ENCODE results near the gene GPR139. TPM values are rescaled to one million over a fixed set of nuclear protein-coding genes. Genes with fewer than 3 reads are reported as not detected.

GPR139 gene
- total and polyA plus RNA-seq, 10 of the 15 experiments (the other 5 are each of a cell fraction or from before 2014, with no cell fraction given), result not detected

GRCh38 chr16:20072146-20072873, 1.4 kb downstream of the GPR139 start:
- H3K36me3 ChIP-seq (ENCODE audit: control insufficient read depth in 2 of 2, insufficient read depth in 2 of 2, low read length in 1 of 2), result no peaks in the 10 kb centered on the region
- no TSS peak for BruUV-seq (replicated peaks)
- ChIA-PET RAD21 (ENCODE audit: unreplicated experiment) (no interaction called here), POLR2A (no interaction called here), CTCF (no interaction called here), SMC1A (ENCODE audit: uncharacterized antibody, unreplicated experiment) (no interaction called here)
- H3K4me2 ChIP-seq (ENCODE audit: control insufficient read depth, insufficient read depth), result no peak overlapping the region
- H4K20me1 ChIP-seq (ENCODE audit: control insufficient read depth, insufficient read depth), result no peaks in the 10 kb centered on the region
- H3K4me3 ChIP-seq, result no peak overlapping the region
- intact Hi-C loops (cut with micrococcal nuclease; ENCODE audit: unreplicated experiment), result no loop called here
- H3K79me2 ChIP-seq (ENCODE audit: control insufficient read depth, insufficient read depth, low read length), result no peaks in the 10 kb centered on the region
- no peak for DNase-seq (ENCODE audit: low read depth, low spot score)
- no peak overlapping the region for H2AFZ ChIP-seq (ENCODE audit: control insufficient read depth, low read depth, low read length)
- no peaks in the 10 kb centered on the region for H3K9me3 ChIP-seq (replicated peaks; ENCODE audit: control insufficient read depth, insufficient read depth, low read length)
- 40% methylated on average over 11 of the region's 11 CpGs for WGBS (ENCODE audit: insufficient coverage, insufficient replicate concordance, low lambda C conversion rate, missing lambda C conversion rate)
- in situ Hi-C loops (cut with MboI), result no loop called here
- H3K27ac ChIP-seq (ENCODE audit: control insufficient read depth, insufficient read depth), result no peak overlapping the region
- H3K4me1 ChIP-seq (ENCODE audit: control insufficient read depth, insufficient read depth, low read length), result no peaks in the 10 kb centered on the region
- H3K27me3 ChIP-seq (replicated peaks in 1 of 2; ENCODE audit: control insufficient read depth in 2 of 2, insufficient read depth in 2 of 2, low read length in 1 of 2), result 0 out of 4 replicates have a peak, but pooled peaks cover 0 to 1% of the 10 kb centered on the region in 2 experiments
- TF ChIP-seq RUNX3 (IDR thresholded peaks at IDR 0.05; ENCODE audit: low read length), result no peak
- no peak for TF ChIP-seq FOS (IDR thresholded peaks at IDR 0.05; ENCODE audit: borderline replicate concordance, extremely low read depth, insufficient read length)
- TF ChIP-seq HDAC6 (IDR thresholded peaks at IDR 0.05; ENCODE audit: unreplicated experiment), result no peak
- no peak for TF ChIP-seq IRF5 (IDR thresholded peaks at IDR 0.05; ENCODE audit: borderline replicate concordance)
- no peak for TF ChIP-seq CREM (IDR thresholded peaks at IDR 0.05; ENCODE audit: low read depth)
- no peak for TF ChIP-seq ZNF24 (IDR thresholded peaks at IDR 0.05)
- TF ChIP-seq BRCA1 (IDR thresholded peaks at IDR 0.05; ENCODE audit: low read depth, low read length), result no peak
- TF ChIP-seq HDAC2 (IDR thresholded peaks at IDR 0.05), result no peak
- no peak for TF ChIP-seq CTCF (IDR thresholded peaks at IDR 0.05 in 2 of 3, conservative IDR thresholded peaks at IDR 0.05 in 1 of 3; ENCODE audit: control insufficient read depth in 2 of 3, extremely low read depth in 1 of 3, insufficient read depth in 1 of 3, low read depth in 3 of 3, low read length in 3 of 3)
- no peak for TF ChIP-seq ZBED1 (IDR thresholded peaks at IDR 0.05; ENCODE audit: borderline replicate concordance)
- TF ChIP-seq RAD21 (IDR thresholded peaks at IDR 0.05; ENCODE audit: insufficient read depth, low read depth, low read length), result no peak
- TF ChIP-seq MTA3 (IDR thresholded peaks at IDR 0.05; ENCODE audit: borderline replicate concordance, low read length), result no peak
- H3K9ac ChIP-seq (ENCODE audit: control insufficient read depth, insufficient read depth, low read length), result no peak overlapping the region
- no peak for FAIRE-seq
- ATAC-seq, result no peak

Measured in GM12878 (cell line).